ENCODE results near the gene CHRDL1. TPM values are rescaled to one million over a fixed set of nuclear protein-coding genes. Genes with fewer than 3 reads are reported as not detected.

Gene CHRDL1
- total and polyA plus RNA-seq, 2 donors (not counting 1 experiment from before 2014, with no cell fraction given) = not detected

- no CpG with 5 or more reads among the region's 4 CpGs for WGBS (ENCODE audit: insufficient coverage)
- H3K9me3 Mint-ChIP-seq (ENCODE audit: insufficient read depth) = no peaks in the 10 kb centered on the region
- H3K4me1 Mint-ChIP-seq = no peaks in the 10 kb centered on the region
- Histone ChIP-seq H4K20me1 (ENCODE audit: control insufficient read depth, insufficient read depth, low read length, poor library complexity, severe bottlenecking) (no peaks in the 10 kb centered on the region), H3K9me3 (ENCODE audit: control extremely low read depth in 1 of 3, control insufficient read depth in 2 of 3, insufficient read depth in 1 of 3, low read length in 2 of 3) (no peaks in the 10 kb centered on the region), H3K4me3 (ENCODE audit: control extremely low read depth in 1 of 5, extremely low read depth in 1 of 5, insufficient read depth in 1 of 5, low read depth in 2 of 5, low read length in 4 of 5) (no peak overlapping the region), H3K27me3 (replicated peaks in 1 of 4; ENCODE audit: control extremely low read depth in 1 of 4, control insufficient read depth in 3 of 4, insufficient read depth in 4 of 4, low read length in 3 of 4) (no peaks in the 10 kb centered on the region), H3K27ac (ENCODE audit: low read length in 2 of 2) (no peak overlapping the region), H3K79me2 (ENCODE audit: control insufficient read depth, insufficient read depth, low read length) (no peaks in the 10 kb centered on the region), H2AFZ (ENCODE audit: insufficient read depth, low read depth, low read length, poor library complexity, severe bottlenecking) (no peak overlapping the region), H3K36me3 (replicated peaks in 1 of 2; ENCODE audit: control extremely low read depth in 1 of 2, control insufficient read depth in 1 of 2, extremely low read depth in 1 of 2, insufficient read depth in 2 of 2, low read length in 1 of 2) (no peaks in the 10 kb centered on the region), H3K4me2 (replicated peaks; ENCODE audit: low read depth, low read length, poor library complexity, severe bottlenecking) (no peak overlapping the region), H3K4me1 (ENCODE audit: control insufficient read depth in 2 of 2, insufficient read depth in 2 of 2, low read length in 2 of 2) (no peaks in the 10 kb centered on the region), H3K9ac (ENCODE audit: low read length) (no peak overlapping the region)
- POLR2A ChIA-PET = no interaction called here
- DNase-seq (no peak), ATAC-seq (ENCODE audit: low read depth) (no peak)
- intact Hi-C loops (cut with micrococcal nuclease) = no loop called here
- H3K27me3 Mint-ChIP-seq = no peaks in the 10 kb centered on the region
- no peak overlapping the region for H3K4me3 Mint-ChIP-seq
- TF ChIP-seq EZH2 (IDR thresholded peaks at IDR 0.05; ENCODE audit: borderline replicate concordance, insufficient read depth, low read depth, low read length, poor library complexity, severe bottlenecking) (no peak), CTCF (IDR thresholded peaks at IDR 0.05) (no peak)
- H3K27ac Mint-ChIP-seq = no peak overlapping the region
- CTCF ChIA-PET = no interaction called here
Observed at GRCh38 chrX:110746014-110746413, 49.6 kb downstream of the CHRDL1 start.

GRCh38 chrX:110745288-110745687, 50.3 kb downstream of the CHRDL1 start:
- POLR2A ChIA-PET = no interaction called here
- Mint-ChIP-seq H3K4me3 (no peak overlapping the region), H3K27me3 (no peaks in the 10 kb centered on the region), H3K4me1 (no peaks in the 10 kb centered on the region), H3K27ac (no peak overlapping the region), H3K9me3 (ENCODE audit: insufficient read depth) (no peaks in the 10 kb centered on the region)
- no peaks in the 10 kb centered on the region for H3K9me3 ChIP-seq (ENCODE audit: control extremely low read depth in 1 of 3, control insufficient read depth in 2 of 3, insufficient read depth in 1 of 3, low read length in 2 of 3)
- CTCF ChIA-PET = no interaction called here
- H3K9ac ChIP-seq (ENCODE audit: low read length) = no peak overlapping the region
- no peaks in the 10 kb centered on the region for H3K4me1 ChIP-seq (ENCODE audit: control insufficient read depth in 2 of 2, insufficient read depth in 2 of 2, low read length in 2 of 2)
- WGBS (ENCODE audit: insufficient coverage) = 86% methylated on average over 2 of the region's 2 CpGs
- intact Hi-C loops (cut with micrococcal nuclease) = no loop called here
- H2AFZ ChIP-seq (ENCODE audit: insufficient read depth, low read depth, low read length, poor library complexity, severe bottlenecking) = no peak overlapping the region
- DNase-seq (no peak), ATAC-seq (ENCODE audit: low read depth) (no peak)
- TF ChIP-seq EZH2 (IDR thresholded peaks at IDR 0.05; ENCODE audit: borderline replicate concordance, insufficient read depth, low read depth, low read length, poor library complexity, severe bottlenecking) (no peak), CTCF (IDR thresholded peaks at IDR 0.05) (no peak)
- H3K36me3 ChIP-seq (replicated peaks in 1 of 2; ENCODE audit: control extremely low read depth in 1 of 2, control insufficient read depth in 1 of 2, extremely low read depth in 1 of 2, insufficient read depth in 2 of 2, low read length in 1 of 2) = no peaks in the 10 kb centered on the region
- no peak overlapping the region for H3K27ac ChIP-seq (ENCODE audit: low read length in 2 of 2)
- no peak overlapping the region for H3K4me2 ChIP-seq (replicated peaks; ENCODE audit: low read depth, low read length, poor library complexity, severe bottlenecking)
- no peaks in the 10 kb centered on the region for H3K27me3 ChIP-seq (replicated peaks in 1 of 4; ENCODE audit: control extremely low read depth in 1 of 4, control insufficient read depth in 3 of 4, insufficient read depth in 4 of 4, low read length in 3 of 4)
- H3K79me2 ChIP-seq (ENCODE audit: control insufficient read depth, insufficient read depth, low read length) = no peaks in the 10 kb centered on the region
- H4K20me1 ChIP-seq (ENCODE audit: control insufficient read depth, insufficient read depth, low read length, poor library complexity, severe bottlenecking) = no peaks in the 10 kb centered on the region
- no peak overlapping the region for H3K4me3 ChIP-seq (ENCODE audit: control extremely low read depth in 1 of 5, extremely low read depth in 1 of 5, insufficient read depth in 1 of 5, low read depth in 2 of 5, low read length in 4 of 5)
